ENCODE results near the gene MRPL4. TPM values are rescaled to one million over a fixed set of nuclear protein-coding genes. Genes with fewer than 3 reads are reported as not detected.
A peak's percentile ranks its signal among the peaks of the same experiment; 100 is the strongest.

Gene MRPL4
- total and polyA plus RNA-seq, 2 of the 13 experiments (the other 11 are each of a cell fraction or from before 2014, with no cell fraction given) = 40.6 to 42.5 TPM

GRCh38 chr19:10286803-10287737, 35.1 kb downstream of the MRPL4 start, which contains the start of gene ICAM4 (continued):
- TF ChIP-seq, protein P1, sequence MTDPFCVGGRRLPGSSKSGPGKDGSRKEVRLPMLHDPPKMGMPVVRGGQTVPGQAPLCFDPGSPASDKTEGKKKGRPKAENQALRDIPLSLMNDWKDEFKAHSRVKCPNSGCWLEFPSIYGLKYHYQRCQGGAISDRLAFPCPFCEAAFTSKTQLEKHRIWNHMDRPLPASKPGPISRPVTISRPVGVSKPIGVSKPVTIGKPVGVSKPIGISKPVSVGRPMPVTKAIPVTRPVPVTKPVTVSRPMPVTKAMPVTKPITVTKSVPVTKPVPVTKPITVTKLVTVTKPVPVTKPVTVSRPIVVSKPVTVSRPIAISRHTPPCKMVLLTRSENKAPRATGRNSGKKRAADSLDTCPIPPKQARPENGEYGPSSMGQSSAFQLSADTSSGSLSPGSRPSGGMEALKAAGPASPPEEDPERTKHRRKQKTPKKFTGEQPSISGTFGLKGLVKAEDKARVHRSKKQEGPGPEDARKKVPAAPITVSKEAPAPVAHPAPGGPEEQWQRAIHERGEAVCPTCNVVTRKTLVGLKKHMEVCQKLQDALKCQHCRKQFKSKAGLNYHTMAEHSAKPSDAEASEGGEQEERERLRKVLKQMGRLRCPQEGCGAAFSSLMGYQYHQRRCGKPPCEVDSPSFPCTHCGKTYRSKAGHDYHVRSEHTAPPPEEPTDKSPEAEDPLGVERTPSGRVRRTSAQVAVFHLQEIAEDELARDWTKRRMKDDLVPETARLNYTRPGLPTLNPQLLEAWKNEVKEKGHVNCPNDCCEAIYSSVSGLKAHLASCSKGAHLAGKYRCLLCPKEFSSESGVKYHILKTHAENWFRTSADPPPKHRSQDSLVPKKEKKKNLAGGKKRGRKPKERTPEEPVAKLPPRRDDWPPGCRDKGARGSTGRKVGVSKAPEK (CRISPR knock-in tag; IDR thresholded peaks at IDR 0.05; ENCODE audit: borderline replicate concordance) = no peak
- peak; percentile 96 for TF ChIP-seq KDM2A (CRISPR knock-in tag; IDR thresholded peaks at IDR 0.05; ENCODE audit: borderline replicate concordance, low read depth)
- TF ChIP-seq GATAD2A (CRISPR knock-in tag; IDR thresholded peaks at IDR 0.05) = no peak
- no peak for TF ChIP-seq HBP1 (CRISPR knock-in tag; IDR thresholded peaks at IDR 0.05; ENCODE audit: low read depth)
- TF ChIP-seq, protein P2, sequence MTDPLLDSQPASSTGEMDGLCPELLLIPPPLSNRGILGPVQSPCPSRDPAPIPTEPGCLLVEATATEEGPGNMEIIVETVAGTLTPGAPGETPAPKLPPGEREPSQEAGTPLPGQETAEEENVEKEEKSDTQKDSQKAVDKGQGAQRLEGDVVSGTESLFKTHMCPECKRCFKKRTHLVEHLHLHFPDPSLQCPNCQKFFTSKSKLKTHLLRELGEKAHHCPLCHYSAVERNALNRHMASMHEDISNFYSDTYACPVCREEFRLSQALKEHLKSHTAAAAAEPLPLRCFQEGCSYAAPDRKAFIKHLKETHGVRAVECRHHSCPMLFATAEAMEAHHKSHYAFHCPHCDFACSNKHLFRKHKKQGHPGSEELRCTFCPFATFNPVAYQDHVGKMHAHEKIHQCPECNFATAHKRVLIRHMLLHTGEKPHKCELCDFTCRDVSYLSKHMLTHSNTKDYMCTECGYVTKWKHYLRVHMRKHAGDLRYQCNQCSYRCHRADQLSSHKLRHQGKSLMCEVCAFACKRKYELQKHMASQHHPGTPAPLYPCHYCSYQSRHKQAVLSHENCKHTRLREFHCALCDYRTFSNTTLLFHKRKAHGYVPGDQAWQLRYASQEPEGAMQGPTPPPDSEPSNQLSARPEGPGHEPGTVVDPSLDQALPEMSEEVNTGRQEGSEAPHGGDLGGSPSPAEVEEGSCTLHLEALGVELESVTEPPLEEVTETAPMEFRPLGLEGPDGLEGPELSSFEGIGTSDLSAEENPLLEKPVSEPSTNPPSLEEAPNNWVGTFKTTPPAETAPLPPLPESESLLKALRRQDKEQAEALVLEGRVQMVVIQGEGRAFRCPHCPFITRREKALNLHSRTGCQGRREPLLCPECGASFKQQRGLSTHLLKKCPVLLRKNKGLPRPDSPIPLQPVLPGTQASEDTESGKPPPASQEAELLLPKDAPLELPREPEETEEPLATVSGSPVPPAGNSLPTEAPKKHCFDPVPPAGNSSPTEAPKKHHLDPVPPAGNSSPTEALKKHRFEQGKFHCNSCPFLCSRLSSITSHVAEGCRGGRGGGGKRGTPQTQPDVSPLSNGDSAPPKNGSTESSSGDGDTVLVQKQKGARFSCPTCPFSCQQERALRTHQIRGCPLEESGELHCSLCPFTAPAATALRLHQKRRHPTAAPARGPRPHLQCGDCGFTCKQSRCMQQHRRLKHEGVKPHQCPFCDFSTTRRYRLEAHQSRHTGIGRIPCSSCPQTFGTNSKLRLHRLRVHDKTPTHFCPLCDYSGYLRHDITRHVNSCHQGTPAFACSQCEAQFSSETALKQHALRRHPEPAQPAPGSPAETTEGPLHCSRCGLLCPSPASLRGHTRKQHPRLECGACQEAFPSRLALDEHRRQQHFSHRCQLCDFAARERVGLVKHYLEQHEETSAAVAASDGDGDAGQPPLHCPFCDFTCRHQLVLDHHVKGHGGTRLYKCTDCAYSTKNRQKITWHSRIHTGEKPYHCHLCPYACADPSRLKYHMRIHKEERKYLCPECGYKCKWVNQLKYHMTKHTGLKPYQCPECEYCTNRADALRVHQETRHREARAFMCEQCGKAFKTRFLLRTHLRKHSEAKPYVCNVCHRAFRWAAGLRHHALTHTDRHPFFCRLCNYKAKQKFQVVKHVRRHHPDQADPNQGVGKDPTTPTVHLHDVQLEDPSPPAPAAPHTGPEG (CRISPR knock-in tag; IDR thresholded peaks at IDR 0.05) = no peak; the same call in 1 of the 2 replicates
- TF ChIP-seq SIN3A (IDR thresholded peaks at IDR 0.05; ENCODE audit: borderline replicate concordance, low read depth, low read length) = no peak
- no peak for TF ChIP-seq YEATS2 (CRISPR knock-in tag; IDR thresholded peaks at IDR 0.05; ENCODE audit: borderline replicate concordance)
- TF ChIP-seq, protein P3, sequence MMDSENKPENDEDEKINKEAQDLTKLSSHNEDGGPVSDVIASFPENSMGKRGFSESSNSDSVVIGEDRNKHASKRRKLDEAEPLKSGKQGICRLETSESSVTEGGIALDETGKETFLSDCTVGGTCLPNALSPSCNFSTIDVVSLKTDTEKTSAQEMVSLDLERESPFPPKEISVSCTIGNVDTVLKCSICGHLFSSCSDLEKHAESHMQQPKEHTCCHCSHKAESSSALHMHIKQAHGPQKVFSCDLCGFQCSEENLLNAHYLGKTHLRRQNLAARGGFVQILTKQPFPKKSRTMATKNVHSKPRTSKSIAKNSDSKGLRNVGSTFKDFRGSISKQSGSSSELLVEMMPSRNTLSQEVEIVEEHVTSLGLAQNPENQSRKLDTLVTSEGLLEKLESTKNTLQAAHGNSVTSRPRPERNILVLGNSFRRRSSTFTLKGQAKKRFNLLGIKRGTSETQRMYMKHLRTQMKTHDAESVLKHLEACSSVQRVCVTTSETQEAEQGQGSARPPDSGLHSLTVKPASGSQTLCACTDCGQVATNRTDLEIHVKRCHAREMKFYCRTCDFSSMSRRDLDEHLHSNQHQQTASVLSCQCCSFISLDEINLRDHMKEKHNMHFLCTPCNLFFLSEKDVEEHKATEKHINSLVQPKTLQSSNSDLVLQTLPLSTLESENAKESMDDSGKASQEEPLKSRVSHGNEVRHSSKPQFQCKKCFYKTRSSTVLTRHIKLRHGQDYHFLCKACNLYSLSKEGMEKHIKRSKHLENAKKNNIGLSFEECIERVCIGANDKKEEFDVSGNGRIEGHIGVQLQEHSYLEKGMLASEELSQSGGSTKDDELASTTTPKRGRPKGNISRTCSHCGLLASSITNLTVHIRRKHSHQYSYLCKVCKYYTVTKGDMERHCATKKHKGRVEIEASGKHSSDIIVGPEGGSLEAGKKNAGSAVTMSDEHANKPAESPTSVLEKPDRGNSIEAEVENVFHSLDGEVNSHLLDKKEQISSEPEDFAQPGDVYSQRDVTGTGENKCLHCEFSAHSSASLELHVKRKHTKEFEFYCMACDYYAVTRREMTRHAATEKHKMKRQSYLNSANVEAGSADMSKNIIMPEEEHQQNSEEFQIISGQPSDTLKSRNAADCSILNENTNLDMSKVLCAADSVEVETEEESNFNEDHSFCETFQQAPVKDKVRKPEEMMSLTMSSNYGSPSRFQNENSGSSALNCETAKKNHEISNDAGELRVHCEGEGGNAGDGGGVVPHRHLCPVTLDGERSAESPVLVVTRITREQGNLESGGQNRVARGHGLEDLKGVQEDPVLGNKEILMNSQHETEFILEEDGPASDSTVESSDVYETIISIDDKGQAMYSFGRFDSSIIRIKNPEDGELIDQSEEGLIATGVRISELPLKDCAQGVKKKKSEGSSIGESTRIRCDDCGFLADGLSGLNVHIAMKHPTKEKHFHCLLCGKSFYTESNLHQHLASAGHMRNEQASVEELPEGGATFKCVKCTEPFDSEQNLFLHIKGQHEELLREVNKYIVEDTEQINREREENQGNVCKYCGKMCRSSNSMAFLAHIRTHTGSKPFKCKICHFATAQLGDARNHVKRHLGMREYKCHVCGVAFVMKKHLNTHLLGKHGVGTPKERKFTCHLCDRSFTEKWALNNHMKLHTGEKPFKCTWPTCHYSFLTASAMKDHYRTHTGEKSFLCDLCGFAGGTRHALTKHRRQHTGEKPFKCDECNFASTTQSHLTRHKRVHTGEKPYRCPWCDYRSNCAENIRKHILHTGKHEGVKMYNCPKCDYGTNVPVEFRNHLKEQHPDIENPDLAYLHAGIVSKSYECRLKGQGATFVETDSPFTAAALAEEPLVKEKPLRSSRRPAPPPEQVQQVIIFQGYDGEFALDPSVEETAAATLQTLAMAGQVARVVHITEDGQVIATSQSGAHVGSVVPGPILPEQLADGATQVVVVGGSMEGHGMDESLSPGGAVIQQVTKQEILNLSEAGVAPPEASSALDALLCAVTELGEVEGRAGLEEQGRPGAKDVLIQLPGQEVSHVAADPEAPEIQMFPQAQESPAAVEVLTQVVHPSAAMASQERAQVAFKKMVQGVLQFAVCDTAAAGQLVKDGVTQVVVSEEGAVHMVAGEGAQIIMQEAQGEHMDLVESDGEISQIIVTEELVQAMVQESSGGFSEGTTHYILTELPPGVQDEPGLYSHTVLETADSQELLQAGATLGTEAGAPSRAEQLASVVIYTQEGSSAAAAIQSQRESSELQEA (CRISPR knock-in tag; IDR thresholded peaks at IDR 0.05; ENCODE audit: not compliant biosample characterization) = peak; percentile 22

All from HepG2 (cell line).